Measurements from ENCODE around the gene IGSF21.

DNA sequence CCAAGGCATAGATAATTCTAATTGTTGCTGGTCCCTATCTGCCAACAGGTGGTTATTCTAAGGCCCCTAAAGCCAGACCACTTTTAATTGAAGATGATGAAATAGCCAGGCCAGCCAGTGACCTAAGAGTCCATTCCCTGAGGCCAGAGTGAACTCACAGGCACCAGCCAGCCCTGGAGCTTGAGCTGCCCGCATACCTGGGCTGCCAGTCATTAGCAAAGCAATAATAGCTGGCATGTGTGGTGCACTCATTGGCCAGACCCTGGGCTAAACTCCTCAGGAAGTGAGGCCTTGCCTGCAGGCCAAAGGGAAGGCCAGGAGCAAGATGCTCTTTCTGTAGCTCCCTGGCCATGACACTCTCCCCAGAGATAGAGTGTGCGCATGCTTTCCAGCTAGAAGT lies 192.8 kb downstream of the IGSF21 start:
- TF ChIP-seq EZH2 (IDR thresholded peaks at IDR 0.05) (no peak), POLR2AphosphoS5 (IDR thresholded peaks at IDR 0.05; ENCODE audit: borderline replicate concordance, low read depth, low read length) (no peak)

Data from SK-N-MC (cell line).